Neural crest cell (in vitro differentiated cells): ENCODE results near the gene COX11. TPM values are rescaled to one million over a fixed set of nuclear protein-coding genes. Genes with fewer than 3 reads are reported as not detected.

Source experiments
- DNase-seq: peaks from one replicate; pipeline ENCODE4 v3.0.0; 2021; ENCODE audit warnings: low read depth, mixed read lengths, low spot score
- H3K27ac Mint-ChIP-seq: one replicate; pipeline ENCODE4 v1.8.0; 2021; ENCODE audit warnings: mild to moderate bottlenecking, mixed read lengths; ENCODE audit not compliant: unreplicated experiment
- H3K27me3 Mint-ChIP-seq: 2 replicates; pipeline ENCODE4 v1.8.0; 2021; ENCODE audit warnings: low read depth, mild to moderate bottlenecking, mixed read lengths
- H3K36me3 Mint-ChIP-seq: 2 replicates; pipeline ENCODE4 v1.8.0; 2021; ENCODE audit warnings: low read depth, mild to moderate bottlenecking, mixed read lengths
- H3K4me1 Mint-ChIP-seq: 2 replicates; pipeline ENCODE4 v1.8.0; 2021; ENCODE audit warnings: mixed read lengths
- H3K4me3 Mint-ChIP-seq: one replicate; pipeline ENCODE4 v1.8.0; 2021; ENCODE audit warnings: mild to moderate bottlenecking, mixed read lengths
- H3K9me3 Mint-ChIP-seq: 2 replicates; pipeline ENCODE4 v1.8.0; 2021; ENCODE audit warnings: mixed read lengths
- CTCF ChIP-seq: fragments of 200-600 bp; sonication (generic); conservative IDR thresholded peaks from 2 replicates; pipeline ENCODE4 v1.5.0; 2021; ENCODE audit warnings: antibody characterized with exemption, mild to moderate bottlenecking
- long read RNA-seq: library from polyadenylated mRNA; unstranded; transcript quantifications from one replicate; pipeline ENCODE4 v2.0.0, GENCODE V29; 2020
- total RNA-seq: library from RNA; stranded (reverse); gene quantifications from 2 replicates; pipeline ENCODE4 v1.2.1, GENCODE V29; 2021

The COX11 gene
- total RNA-seq, result 69.9 and 73.0 TPM in 2 replicates
- long read RNA-seq, transcript COX11-201 (4 exons, 2,497 nt), result major isoform, 118 of 154 reads
- long read RNA-seq, transcript COX11-202 (3 exons, 1,108 nt), result minor isoform, 25 of 154 reads
- long read RNA-seq, partial matches to known transcripts, result 1 of 154 reads
- long read RNA-seq, other reads (novel, unspliced or antisense), result 5 of 154 reads

GRCh38 chr17:54968262-54968987, at the start of gene COX11, which contains the start of gene STXBP4:
COX11 (minus strand) TSS chr17:54968654; CDS start chr17:54968646, 8 bp downstream.
STXBP4 (plus strand) TSS chr17:54968765; CDS start chr17:54986220, 17,455 bp downstream.
- peak; percentile 88 for DNase-seq
- no peak within 1 kb of the TSS for H3K4me3 Mint-ChIP-seq
- H3K4me1 Mint-ChIP-seq, result peaks cover 25% of the 10 kb centered on the region
- no peaks in the 10 kb centered on the region for H3K9me3 Mint-ChIP-seq
- H3K27ac Mint-ChIP-seq, result no peak within 1 kb of the TSS
- peaks cover 12% of the 10 kb centered on the region for H3K36me3 Mint-ChIP-seq
- H3K27me3 Mint-ChIP-seq, result no peaks in the 10 kb centered on the region
- TF ChIP-seq CTCF, result peak; percentile 56

- Mint-ChIP-seq H3K27me3 (no peaks in the 10 kb centered on the region), H3K9me3 (no peaks in the 10 kb centered on the region), H3K36me3 (peaks cover 9% of the 10 kb centered on the region), H3K4me1 (no peaks in the 10 kb centered on the region), H3K4me3 (no peak overlapping the region), H3K27ac (no peak overlapping the region)
- peak; percentile 55 for TF ChIP-seq CTCF
- DNase-seq, result no peak
These were observed 37.1 kb upstream of the COX11 start for GRCh38 chr17:55005520-55005919.

- H3K36me3 Mint-ChIP-seq, result peaks cover 9% of the 10 kb centered on the region
- no peaks in the 10 kb centered on the region for H3K4me1 Mint-ChIP-seq
- DNase-seq, result no peak
- no peak overlapping the region for H3K4me3 Mint-ChIP-seq
- H3K27ac Mint-ChIP-seq, result no peak overlapping the region
- no peaks in the 10 kb centered on the region for H3K9me3 Mint-ChIP-seq
- no peaks in the 10 kb centered on the region for H3K27me3 Mint-ChIP-seq
- no peak for TF ChIP-seq CTCF
These were observed 36.0 kb upstream of the COX11 start for GRCh38 chr17:55004484-55004883.

GRCh38 chr17:55002458-55002857, 34.0 kb upstream of the COX11 start:
- H3K27ac Mint-ChIP-seq, result no peak overlapping the region
- no peaks in the 10 kb centered on the region for H3K9me3 Mint-ChIP-seq
- H3K36me3 Mint-ChIP-seq, result peaks cover 5% of the 10 kb centered on the region
- DNase-seq, result no peak
- no peaks in the 10 kb centered on the region for H3K4me1 Mint-ChIP-seq
- H3K4me3 Mint-ChIP-seq, result no peak overlapping the region
- TF ChIP-seq CTCF, result no peak
- no peaks in the 10 kb centered on the region for H3K27me3 Mint-ChIP-seq

- no peak for TF ChIP-seq CTCF
- no peaks in the 10 kb centered on the region for H3K4me1 Mint-ChIP-seq
- no peak for DNase-seq
- H3K9me3 Mint-ChIP-seq, result no peaks in the 10 kb centered on the region
- no peaks in the 10 kb centered on the region for H3K27me3 Mint-ChIP-seq
- H3K4me3 Mint-ChIP-seq, result no peak overlapping the region
- peaks cover 9% of the 10 kb centered on the region for H3K36me3 Mint-ChIP-seq
- no peak overlapping the region for H3K27ac Mint-ChIP-seq
These were observed 28.0 kb upstream of the COX11 start for GRCh38 chr17:54996441-54996840.
